ENCODE measurements around the gene SYT14. TPM values are rescaled to one million over a fixed set of nuclear protein-coding genes. Genes with fewer than 3 reads are reported as not detected.

SYT14 gene
- total RNA-seq, 1 donor from 2014 or later: 0.16 TPM

GRCh38 chr1:209936125-209936524 lies 1.9 kb upstream of the SYT14 start:
- Mint-ChIP-seq H3K27me3 (ENCODE audit: unreplicated experiment) (peaks cover 54% of the 10 kb centered on the region), H3K27ac (ENCODE audit: unreplicated experiment) (no peak overlapping the region), H3K9me3 (ENCODE audit: unreplicated experiment) (no peaks in the 10 kb centered on the region), H3K4me1 (ENCODE audit: unreplicated experiment) (peaks cover 9% of the 10 kb centered on the region), H3K4me3 (ENCODE audit: unreplicated experiment) (no peak overlapping the region), H3K36me3 (ENCODE audit: unreplicated experiment) (no peaks in the 10 kb centered on the region)
- no peak for TF ChIP-seq CTCF (IDR thresholded peaks at IDR 0.05)
- no peak for DNase-seq (ENCODE audit: extremely low spot score, unreplicated experiment)

- Mint-ChIP-seq H3K9me3 (ENCODE audit: unreplicated experiment) (no peaks in the 10 kb centered on the region), H3K4me3 (ENCODE audit: unreplicated experiment) (no peak overlapping the region), H3K36me3 (ENCODE audit: unreplicated experiment) (no peaks in the 10 kb centered on the region), H3K27me3 (ENCODE audit: unreplicated experiment) (peaks cover 40% of the 10 kb centered on the region), H3K27ac (ENCODE audit: unreplicated experiment) (no peak overlapping the region), H3K4me1 (ENCODE audit: unreplicated experiment) (no peaks in the 10 kb centered on the region)
- no peak for TF ChIP-seq CTCF (IDR thresholded peaks at IDR 0.05)
- DNase-seq (ENCODE audit: extremely low spot score, unreplicated experiment): no peak
Observed at GRCh38 chr1:209945377-209945776, 7.4 kb downstream of the SYT14 start.

- Mint-ChIP-seq H3K9me3 (ENCODE audit: unreplicated experiment) (no peaks in the 10 kb centered on the region), H3K27me3 (ENCODE audit: unreplicated experiment) (peaks cover 32% of the 10 kb centered on the region), H3K27ac (ENCODE audit: unreplicated experiment) (no peak overlapping the region), H3K4me3 (ENCODE audit: unreplicated experiment) (no peak overlapping the region), H3K4me1 (ENCODE audit: unreplicated experiment) (no peaks in the 10 kb centered on the region), H3K36me3 (ENCODE audit: unreplicated experiment) (no peaks in the 10 kb centered on the region)
- no peak for TF ChIP-seq CTCF (IDR thresholded peaks at IDR 0.05)
- no peak for DNase-seq (ENCODE audit: extremely low spot score, unreplicated experiment)
Observed at GRCh38 chr1:209948155-209948554, 10.1 kb downstream of the SYT14 start.

GRCh38 chr1:209956116-209956515 lies 18.1 kb downstream of the SYT14 start:
- Mint-ChIP-seq H3K4me1 (ENCODE audit: unreplicated experiment) (no peaks in the 10 kb centered on the region), H3K27me3 (ENCODE audit: unreplicated experiment) (peaks cover 60% of the 10 kb centered on the region), H3K27ac (ENCODE audit: unreplicated experiment) (no peak overlapping the region), H3K4me3 (ENCODE audit: unreplicated experiment) (no peak overlapping the region), H3K36me3 (ENCODE audit: unreplicated experiment) (no peaks in the 10 kb centered on the region), H3K9me3 (ENCODE audit: unreplicated experiment) (no peaks in the 10 kb centered on the region)
- no peak for TF ChIP-seq CTCF (IDR thresholded peaks at IDR 0.05)
- DNase-seq (ENCODE audit: extremely low spot score, unreplicated experiment): no peak

- no peak overlapping the region for H3K27ac Mint-ChIP-seq (ENCODE audit: unreplicated experiment)
- peaks cover 43% of the 10 kb centered on the region for H3K27me3 Mint-ChIP-seq (ENCODE audit: unreplicated experiment)
- H3K4me1 Mint-ChIP-seq (ENCODE audit: unreplicated experiment): no peaks in the 10 kb centered on the region
- no peak for TF ChIP-seq CTCF (IDR thresholded peaks at IDR 0.05)
- H3K36me3 Mint-ChIP-seq (ENCODE audit: unreplicated experiment): no peaks in the 10 kb centered on the region
- DNase-seq (ENCODE audit: extremely low spot score, unreplicated experiment): no peak
- H3K9me3 Mint-ChIP-seq (ENCODE audit: unreplicated experiment): no peaks in the 10 kb centered on the region
- H3K4me3 Mint-ChIP-seq (ENCODE audit: unreplicated experiment): no peak overlapping the region
Observed at GRCh38 chr1:209959623-209960022, 21.6 kb downstream of the SYT14 start.

All from osteocyte (in vitro differentiated cells).